Erythroblast (primary cell): ENCODE data around the gene NTPCR.

Experiments
- DNase-seq, 2 experiments: peaks; one replicate each; lab custom pipeline; 2025; lab: John Stamatoyannopoulos, UW
- GATA1 ChIP-seq: IDR thresholded peaks from 2 replicates; pipeline ENCODE4 v1.6.1; 2011; ENCODE audit warnings: low read depth, mild to moderate bottlenecking, control low read depth, low read length, moderate library complexity
- POLR2A ChIP-seq: IDR thresholded peaks from 2 replicates; pipeline ENCODE4 v1.6.1; 2011; ENCODE audit warnings: mild to moderate bottlenecking, low read length

The NTPCR gene

GRCh38 chr1:233010146-233010545 lies 59.7 kb downstream of the NTPCR start:
- no peak for DNase-seq
- no peak for TF ChIP-seq GATA1
- no peak for TF ChIP-seq POLR2A

GRCh38 chr1:233012021-233012420 lies 61.6 kb downstream of the NTPCR start:
- TF ChIP-seq GATA1 = no peak
- TF ChIP-seq POLR2A = no peak
- DNase-seq = no peak

- no peak for TF ChIP-seq GATA1
- TF ChIP-seq POLR2A = no peak
These were observed 65.6 kb downstream of the NTPCR start for GRCh38 chr1:233015965-233016364.

GRCh38 chr1:233016798-233017197 lies 66.4 kb downstream of the NTPCR start:
- no peak for TF ChIP-seq GATA1
- no peak for TF ChIP-seq POLR2A

More at GRCh38 chr1:233015965-233016364, 65.6 kb downstream of the NTPCR start:
- DNase-seq = no peak

GRCh38 chr1:233019083-233019482 lies 68.7 kb downstream of the NTPCR start:
- DNase-seq = no peak
- TF ChIP-seq POLR2A (no peak), GATA1 (no peak)

More at GRCh38 chr1:233016798-233017197, 66.4 kb downstream of the NTPCR start:
- no peak for DNase-seq

GRCh38 chr1:233019778-233020325 lies 69.4 kb downstream of the NTPCR start:
- TF ChIP-seq POLR2A = no peak
- TF ChIP-seq GATA1 = no peak
- no peak for DNase-seq

- no peak for TF ChIP-seq GATA1
- no peak for TF ChIP-seq POLR2A
- no peak for DNase-seq
These were observed 70.0 kb downstream of the NTPCR start for GRCh38 chr1:233020426-233020825.

GRCh38 chr1:233022246-233022645 lies 71.8 kb downstream of the NTPCR start:
- TF ChIP-seq GATA1 (no peak), POLR2A (no peak)
- DNase-seq = no peak

- TF ChIP-seq GATA1 = no peak
- no peak for TF ChIP-seq POLR2A
- no peak for DNase-seq
These were observed 73.8 kb downstream of the NTPCR start for GRCh38 chr1:233024199-233024598.

GRCh38 chr1:233025157-233025556 lies 74.7 kb downstream of the NTPCR start:
- TF ChIP-seq POLR2A (no peak), GATA1 (no peak)
- DNase-seq = peak in 1 of 2 experiments; percentile 14

GRCh38 chr1:233025567-233025966 lies 75.2 kb downstream of the NTPCR start:
- TF ChIP-seq POLR2A (no peak), GATA1 (no peak)
- DNase-seq = no peak

GRCh38 chr1:233027046-233027445 lies 76.6 kb downstream of the NTPCR start:
- TF ChIP-seq GATA1 = no peak
- TF ChIP-seq POLR2A = no peak
- DNase-seq = no peak

GRCh38 chr1:233031521-233031920 lies 81.1 kb downstream of the NTPCR start:
- DNase-seq = no peak
- TF ChIP-seq GATA1 (no peak), POLR2A (no peak)

GRCh38 chr1:233032916-233033315 lies 82.5 kb downstream of the NTPCR start:
- TF ChIP-seq GATA1 = no peak
- no peak for TF ChIP-seq POLR2A
- no peak for DNase-seq

GRCh38 chr1:233033361-233033760 lies 83.0 kb downstream of the NTPCR start:
- no peak for TF ChIP-seq GATA1
- no peak for TF ChIP-seq POLR2A
- no peak for DNase-seq
